GM21526 (cell line): ENCODE results near the gene NBPF11.
"Not testable (repeated sequence)": the region's sequence is repeated elsewhere in the genome, so short reads cannot be mapped to it uniquely, and the experiment has no call there.

Source experiments
- ATAC-seq: cut with Tn5 transposase; IDR thresholded peaks from one replicate; pipeline ENCODE4 v1.9.1; 2021; ENCODE audit warnings: moderate library complexity; ENCODE audit not compliant: unreplicated experiment, low FRiP score

Gene NBPF11

GRCh38 chr1:148151371-148151819 lies 686 bp downstream of the NBPF11 start:
- peak; percentile 15 for ATAC-seq

GRCh38 chr1:148150945-148151344 lies 1.1 kb downstream of the NBPF11 start:
- ATAC-seq = not testable (repeated sequence)

GRCh38 chr1:148150014-148150413 lies 2.1 kb downstream of the NBPF11 start:
- not testable (repeated sequence) for ATAC-seq

- ATAC-seq = not testable (repeated sequence)
Observed at GRCh38 chr1:148149050-148149815, 2.8 kb downstream of the NBPF11 start.

DNA sequence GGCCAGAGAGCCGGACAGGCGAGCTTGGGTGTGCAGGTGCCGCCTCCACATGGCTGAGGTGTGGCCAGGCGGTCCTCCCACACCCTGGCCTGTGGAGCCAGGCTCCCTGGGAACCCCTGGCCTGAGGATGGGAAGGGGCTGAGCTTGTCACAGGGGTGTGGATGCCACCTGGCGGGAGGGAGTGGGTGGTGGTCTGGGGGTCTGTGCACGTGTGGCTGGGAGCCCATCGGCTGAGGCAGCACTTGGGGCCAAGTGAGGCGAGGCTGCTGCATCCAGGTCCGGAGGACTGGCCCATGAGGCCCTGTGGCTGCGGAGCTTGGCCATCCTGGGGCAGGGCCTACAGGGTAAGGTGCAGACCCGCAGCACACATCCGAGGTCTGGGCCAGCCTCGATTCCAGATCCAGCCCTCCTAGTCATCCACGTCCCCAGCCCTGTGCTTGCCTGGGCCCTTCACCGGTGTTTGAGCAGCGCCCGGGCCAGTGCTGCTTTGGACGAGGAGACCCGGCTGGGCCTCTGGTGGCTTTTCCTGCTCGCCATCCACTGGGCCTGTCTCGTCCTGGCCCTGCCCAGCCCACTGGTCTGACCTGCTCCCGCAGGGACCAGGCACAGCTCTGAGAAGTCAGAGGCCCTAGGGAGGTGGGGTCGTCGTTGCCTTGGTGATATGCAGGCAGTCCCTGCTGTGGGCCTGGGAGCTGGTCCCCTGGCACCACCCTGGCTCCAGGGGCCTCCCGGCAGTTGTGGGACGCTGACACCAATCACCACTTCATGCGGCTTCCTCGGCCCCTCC lies 4.8 kb downstream of the NBPF11 start:
- ATAC-seq = not testable (repeated sequence)

DNA sequence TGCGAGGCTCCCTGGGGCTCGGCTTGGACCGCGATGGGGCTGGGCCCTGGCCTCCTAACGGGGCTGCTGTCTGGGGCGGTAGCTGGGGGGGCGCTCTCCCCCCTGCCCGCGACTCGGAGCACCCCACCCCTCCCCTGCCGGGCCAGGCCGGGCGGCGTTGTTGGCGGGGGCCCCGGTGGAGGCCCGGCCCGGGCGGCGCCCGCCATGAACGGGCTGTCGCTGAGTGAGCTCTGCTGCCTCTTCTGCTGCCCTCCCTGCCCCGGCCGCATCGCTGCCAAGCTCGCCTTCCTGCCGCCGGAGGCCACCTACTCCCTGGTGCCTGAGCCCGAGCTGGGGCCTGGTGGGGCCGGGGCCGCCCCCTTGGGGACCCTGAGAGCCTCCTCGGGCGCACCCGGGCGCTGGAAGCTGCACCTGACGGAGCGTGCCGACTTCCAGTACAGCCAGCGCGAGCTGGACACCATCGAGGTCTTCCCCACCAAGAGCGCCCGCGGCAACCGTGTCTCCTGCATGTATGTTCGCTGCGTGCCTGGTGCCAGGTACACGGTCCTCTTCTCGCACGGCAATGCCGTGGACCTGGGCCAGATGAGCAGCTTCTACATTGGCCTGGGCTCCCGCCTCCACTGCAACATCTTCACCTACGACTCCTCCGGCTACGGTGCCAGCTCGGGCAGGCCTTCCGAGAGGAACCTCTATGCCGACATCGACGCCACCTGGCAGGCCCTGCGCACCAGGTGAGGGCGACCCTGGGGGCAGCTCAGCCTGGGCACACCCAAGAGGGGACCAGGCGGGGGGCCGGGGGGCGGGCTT lies 5.7 kb downstream of the NBPF11 start:
- not testable (repeated sequence) for ATAC-seq

- ATAC-seq = not testable (repeated sequence)
Observed at GRCh38 chr1:148143223-148143622, 8.9 kb downstream of the NBPF11 start.

- not testable (repeated sequence) for ATAC-seq
Observed at GRCh38 chr1:148141936-148142335, 10.1 kb downstream of the NBPF11 start.

GRCh38 chr1:148138606-148139005 lies 13.5 kb downstream of the NBPF11 start:
- not testable (repeated sequence) for ATAC-seq

DNA sequence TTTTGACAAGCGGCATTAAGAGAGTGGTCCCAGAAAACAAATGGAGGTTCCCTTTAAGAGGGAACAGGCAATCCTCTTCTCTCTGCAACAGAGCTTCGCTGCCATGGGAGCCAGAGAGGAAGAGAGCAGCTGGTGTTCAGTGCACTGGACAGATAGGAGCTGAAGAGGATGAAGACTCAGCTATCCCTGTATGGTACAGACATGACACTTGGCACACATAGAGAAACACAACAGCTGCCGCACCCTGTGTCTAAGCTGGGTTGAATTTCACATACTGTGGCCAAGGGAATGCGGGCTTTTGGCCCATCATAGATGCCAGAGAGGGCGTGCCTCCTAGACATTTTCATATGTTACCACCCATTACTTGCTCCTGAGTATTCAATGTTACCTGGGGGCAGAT lies 29.7 kb downstream of the NBPF11 start:
- not testable (repeated sequence) for ATAC-seq

GRCh38 chr1:148120395-148120794 lies 31.7 kb downstream of the NBPF11 start:
- ATAC-seq = not testable (repeated sequence)

DNA sequence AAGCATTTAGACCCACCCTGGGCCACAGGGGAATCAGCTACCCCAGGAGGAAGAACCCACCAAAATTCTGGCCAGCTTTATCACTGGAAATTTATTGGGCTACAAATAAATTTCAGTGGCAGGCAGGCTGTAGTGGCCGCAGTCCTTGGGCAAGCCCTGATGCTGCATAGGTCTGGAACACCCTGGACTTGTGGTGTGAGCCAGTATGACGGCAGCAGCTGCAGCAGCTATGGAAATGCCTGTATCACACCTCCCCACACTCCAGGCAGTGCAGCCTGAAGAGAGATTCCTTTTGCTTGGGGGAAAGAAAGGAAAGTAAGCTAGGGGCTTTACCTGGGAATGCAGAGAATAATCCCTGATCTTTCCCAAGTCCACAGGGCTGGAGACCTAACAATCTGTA lies 56.3 kb downstream of the NBPF11 start:
- ATAC-seq = not testable (repeated sequence)

GRCh38 chr1:148086196-148086595 lies 65.9 kb downstream of the NBPF11 start:
- ATAC-seq = not testable (repeated sequence)

GRCh38 chr1:148081205-148081604 lies 70.9 kb downstream of the NBPF11 start:
- not testable (repeated sequence) for ATAC-seq

GRCh38 chr1:148078632-148079519 lies 73.2 kb downstream of the NBPF11 start:
- ATAC-seq = not testable (repeated sequence)

- ATAC-seq = not testable (repeated sequence)
Observed at GRCh38 chr1:148078090-148078489, 74.0 kb downstream of the NBPF11 start.

DNA sequence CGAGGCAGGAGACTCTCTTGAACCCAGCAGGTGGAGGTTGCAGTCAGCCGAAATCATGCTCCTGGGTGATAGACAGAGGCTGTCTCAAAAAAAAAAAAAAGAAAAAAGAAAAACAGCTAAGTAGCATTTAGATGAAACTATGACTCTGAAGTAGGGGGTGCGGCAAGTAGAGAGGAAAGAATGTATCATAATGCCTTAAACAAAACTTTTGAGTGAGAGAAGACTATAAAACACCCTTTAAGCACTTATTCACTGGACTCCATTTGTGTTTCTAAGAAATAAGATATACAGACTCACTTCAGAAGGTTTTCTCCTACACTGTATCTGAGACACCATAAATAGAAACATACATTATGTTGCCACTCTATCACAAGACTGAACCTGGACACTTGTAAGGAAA lies 74.6 kb downstream of the NBPF11 start:
- ATAC-seq = not testable (repeated sequence)

DNA sequence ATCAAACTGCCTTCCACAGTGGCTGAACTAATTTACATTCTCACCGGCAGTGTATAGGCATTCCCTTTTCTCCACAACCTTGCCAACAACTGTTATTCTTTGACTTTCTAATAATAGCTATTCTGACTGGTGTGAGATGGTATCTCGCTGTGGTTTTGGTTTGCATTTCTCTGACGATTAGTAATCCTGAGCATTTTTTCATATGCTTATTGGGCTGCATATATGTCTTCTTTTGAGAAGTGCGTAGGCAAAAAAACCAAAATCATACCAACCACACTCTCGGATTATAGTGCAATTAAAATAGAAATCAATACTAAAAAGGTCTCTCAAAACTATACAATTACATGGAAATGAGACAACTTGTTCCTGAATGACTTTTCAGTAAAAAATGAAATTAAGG lies 78.7 kb downstream of the NBPF11 start:
- ATAC-seq = not testable (repeated sequence)

DNA sequence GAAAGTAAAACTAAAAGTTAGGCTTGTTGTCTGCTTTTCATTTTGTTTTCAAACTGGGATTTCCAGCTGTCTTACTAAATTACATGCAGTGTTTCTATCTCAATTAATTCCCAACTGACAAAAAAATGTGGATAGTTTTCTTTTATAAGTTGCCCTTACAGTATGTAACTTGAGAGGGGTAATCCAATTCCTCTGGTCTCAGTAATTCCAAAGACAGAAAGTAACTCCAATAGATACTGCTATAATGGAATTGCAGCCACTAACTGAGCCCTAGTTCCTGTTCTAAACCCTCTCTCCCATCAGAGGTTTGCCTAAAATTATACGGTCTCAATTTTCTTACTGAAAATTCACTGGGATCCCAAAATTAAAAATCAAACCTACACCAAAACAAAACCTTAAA lies 83.5 kb downstream of the NBPF11 start:
- not testable (repeated sequence) for ATAC-seq

DNA sequence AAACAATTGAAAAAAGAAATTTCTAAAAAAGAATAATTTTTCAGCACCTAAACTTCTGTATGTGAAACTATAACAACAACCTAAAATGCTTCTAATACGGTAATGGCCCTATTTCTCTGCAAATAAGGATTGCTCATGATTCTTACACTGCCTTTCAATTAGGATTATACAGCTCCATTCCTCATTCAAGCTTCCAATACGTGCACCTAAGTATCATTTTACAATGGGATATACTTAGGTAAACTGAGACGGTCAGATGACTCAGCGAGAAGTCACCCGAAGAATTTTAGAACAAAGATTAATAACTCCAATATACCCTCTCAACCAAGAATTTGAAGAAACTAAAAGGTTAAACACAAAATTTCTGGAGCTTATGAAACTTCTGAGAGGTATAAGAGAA lies 83.9 kb downstream of the NBPF11 start:
- ATAC-seq = not testable (repeated sequence)
